Suprapubic skin (tissue), 3 donors: ENCODE results near the gene GRPEL1.

Experiments
- POLR2AphosphoS5 ChIP-seq, 3 donors: sonication (generic); formaldehyde crosslinking; IDR thresholded peaks; one replicate each; pipeline ENCODE4 v1.6.1; 2017; ENCODE audit warnings: antibody characterized with exemption in 3 of 3
- TF ChIP-seq, protein P1 (sequence below), 2 donors: fragments of 200-600 bp in 1 of 2; fragments of 450-650 bp in 1 of 2; sonication (generic) in 1 of 2; IDR thresholded peaks; one replicate each; pipeline ENCODE4 v1.5.1; 2016 to 2019; ENCODE audit warnings: antibody characterized with exemption in 2 of 2, mild to moderate bottlenecking in 1 of 2, moderate library complexity in 1 of 2

DNA sequence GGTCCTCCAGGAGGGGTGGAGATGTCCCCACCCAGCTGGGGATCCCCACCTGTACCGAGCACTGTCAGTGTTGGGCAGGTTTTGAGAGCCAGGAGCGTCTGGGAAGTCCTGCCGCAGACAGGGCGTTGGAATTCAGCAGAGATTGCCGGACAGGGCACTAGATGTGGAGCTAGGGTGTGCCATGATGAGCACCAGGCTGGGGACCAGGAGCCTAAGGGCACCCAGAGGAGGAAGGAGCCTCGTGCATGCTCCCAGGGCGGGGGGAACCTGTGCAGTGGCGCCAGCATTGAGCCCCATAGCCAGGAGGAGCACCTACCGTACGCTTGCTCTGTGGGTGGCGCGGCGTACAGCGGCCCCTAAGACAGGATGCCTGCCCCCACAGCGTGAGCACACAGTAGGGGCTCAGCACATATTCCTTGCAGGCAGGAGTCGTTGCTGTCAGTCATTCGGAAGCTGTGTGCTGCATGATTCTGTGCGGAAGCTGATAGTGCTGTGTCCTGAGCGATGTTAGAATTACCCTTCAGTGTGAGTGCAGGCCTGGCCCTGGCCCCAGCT lies 43.5 kb downstream of the GRPEL1 start:
- no peak for TF ChIP-seq POLR2AphosphoS5 (IDR thresholded peaks at IDR 0.05)
- TF ChIP-seq, protein P1, sequence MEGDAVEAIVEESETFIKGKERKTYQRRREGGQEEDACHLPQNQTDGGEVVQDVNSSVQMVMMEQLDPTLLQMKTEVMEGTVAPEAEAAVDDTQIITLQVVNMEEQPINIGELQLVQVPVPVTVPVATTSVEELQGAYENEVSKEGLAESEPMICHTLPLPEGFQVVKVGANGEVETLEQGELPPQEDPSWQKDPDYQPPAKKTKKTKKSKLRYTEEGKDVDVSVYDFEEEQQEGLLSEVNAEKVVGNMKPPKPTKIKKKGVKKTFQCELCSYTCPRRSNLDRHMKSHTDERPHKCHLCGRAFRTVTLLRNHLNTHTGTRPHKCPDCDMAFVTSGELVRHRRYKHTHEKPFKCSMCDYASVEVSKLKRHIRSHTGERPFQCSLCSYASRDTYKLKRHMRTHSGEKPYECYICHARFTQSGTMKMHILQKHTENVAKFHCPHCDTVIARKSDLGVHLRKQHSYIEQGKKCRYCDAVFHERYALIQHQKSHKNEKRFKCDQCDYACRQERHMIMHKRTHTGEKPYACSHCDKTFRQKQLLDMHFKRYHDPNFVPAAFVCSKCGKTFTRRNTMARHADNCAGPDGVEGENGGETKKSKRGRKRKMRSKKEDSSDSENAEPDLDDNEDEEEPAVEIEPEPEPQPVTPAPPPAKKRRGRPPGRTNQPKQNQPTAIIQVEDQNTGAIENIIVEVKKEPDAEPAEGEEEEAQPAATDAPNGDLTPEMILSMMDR (IDR thresholded peaks at IDR 0.05) = no peak
